ENCODE data around the gene SLC7A14. TPM values are rescaled to one million over a fixed set of nuclear protein-coding genes. Genes with fewer than 3 reads are reported as not detected.

The SLC7A14 gene
- total RNA-seq, 1 donor from 2014 or later, result 6.9 TPM

- DNase-seq (ENCODE audit: low spot score in 2 of 2), result no peak
- FAIRE-seq, result no peak
Measured at GRCh38 chr3:170551252-170551651, 34.6 kb downstream of the SLC7A14 start.

- DNase-seq (ENCODE audit: low spot score in 2 of 2) (no peak), FAIRE-seq (no peak)
Measured at GRCh38 chr3:170542704-170543103, 43.2 kb downstream of the SLC7A14 start.

- FAIRE-seq, result no peak
Measured at GRCh38 chr3:170539897-170540296, 46.0 kb downstream of the SLC7A14 start.

GRCh38 chr3:170536712-170537111 is 49.2 kb downstream of the SLC7A14 start:
- no peak for FAIRE-seq
- no peak for DNase-seq (ENCODE audit: low spot score in 2 of 2)

More at GRCh38 chr3:170539897-170540296, 46.0 kb downstream of the SLC7A14 start:
- no peak for DNase-seq (ENCODE audit: low spot score in 2 of 2)

GRCh38 chr3:170534227-170534626 is 51.6 kb downstream of the SLC7A14 start:
- DNase-seq (ENCODE audit: low spot score in 2 of 2), result no peak

GRCh38 chr3:170532573-170532972 is 53.3 kb downstream of the SLC7A14 start:
- DNase-seq (ENCODE audit: low spot score in 2 of 2), result no peak

More at GRCh38 chr3:170534227-170534626, 51.6 kb downstream of the SLC7A14 start:
- no peak for FAIRE-seq

GRCh38 chr3:170531657-170532335 is 54.1 kb downstream of the SLC7A14 start:
- no peak for DNase-seq (ENCODE audit: low spot score in 2 of 2)
- no peak for FAIRE-seq

More at GRCh38 chr3:170532573-170532972, 53.3 kb downstream of the SLC7A14 start:
- FAIRE-seq, result no peak

- FAIRE-seq (no peak), DNase-seq (ENCODE audit: low spot score in 2 of 2) (no peak)
Measured at GRCh38 chr3:170531054-170531453, 54.8 kb downstream of the SLC7A14 start.

GRCh38 chr3:170529912-170530311 is 56.0 kb downstream of the SLC7A14 start:
- no peak for FAIRE-seq
- DNase-seq (ENCODE audit: low spot score in 2 of 2), result no peak

GRCh38 chr3:170529346-170529745 is 56.5 kb downstream of the SLC7A14 start:
- FAIRE-seq (no peak), DNase-seq (ENCODE audit: low spot score in 2 of 2) (no peak)

GRCh38 chr3:170528726-170529125 is 57.1 kb downstream of the SLC7A14 start:
- FAIRE-seq (no peak), DNase-seq (ENCODE audit: low spot score in 2 of 2) (no peak)

GRCh38 chr3:170524073-170524472 is 61.8 kb downstream of the SLC7A14 start:
- no peak for FAIRE-seq
- no peak for DNase-seq (ENCODE audit: low spot score in 2 of 2)

GRCh38 chr3:170523248-170523647 is 62.6 kb downstream of the SLC7A14 start:
- DNase-seq (ENCODE audit: low spot score in 2 of 2) (no peak), FAIRE-seq (no peak)

GRCh38 chr3:170522201-170522600 is 63.7 kb downstream of the SLC7A14 start:
- FAIRE-seq (no peak), DNase-seq (ENCODE audit: low spot score in 2 of 2) (no peak)

- FAIRE-seq, result no peak
- no peak for DNase-seq (ENCODE audit: low spot score in 2 of 2)
Measured at GRCh38 chr3:170520996-170521395, 64.9 kb downstream of the SLC7A14 start.

GRCh38 chr3:170517242-170517945 is 68.5 kb downstream of the SLC7A14 start:
- DNase-seq (ENCODE audit: low spot score in 2 of 2), result no peak
- FAIRE-seq, result no peak

- DNase-seq (ENCODE audit: low spot score in 2 of 2) (no peak), FAIRE-seq (no peak)
Measured at GRCh38 chr3:170513642-170514041, 72.2 kb downstream of the SLC7A14 start.

GRCh38 chr3:170511371-170511770 is 74.5 kb downstream of the SLC7A14 start:
- DNase-seq (ENCODE audit: low spot score in 2 of 2), result no peak

GRCh38 chr3:170508839-170509238 is 77.0 kb downstream of the SLC7A14 start:
- DNase-seq (ENCODE audit: low spot score in 2 of 2) (no peak), FAIRE-seq (no peak)

More at GRCh38 chr3:170511371-170511770, 74.5 kb downstream of the SLC7A14 start:
- FAIRE-seq, result no peak

GRCh38 chr3:170508291-170508690 is 77.6 kb downstream of the SLC7A14 start:
- FAIRE-seq (no peak), DNase-seq (ENCODE audit: low spot score in 2 of 2) (no peak)

GRCh38 chr3:170507063-170507462 is 78.8 kb downstream of the SLC7A14 start:
- DNase-seq (ENCODE audit: low spot score in 2 of 2) (no peak), FAIRE-seq (no peak)

- FAIRE-seq (no peak), DNase-seq (ENCODE audit: low spot score in 2 of 2) (no peak)
Measured at GRCh38 chr3:170506556-170506955, 79.3 kb downstream of the SLC7A14 start.

Data from frontal cortex (tissue), 4 donors.